ENCODE measurements around the gene SLC15A3. TPM values are rescaled to one million over a fixed set of nuclear protein-coding genes. Genes with fewer than 3 reads are reported as not detected.

Gene SLC15A3
- total and polyA plus RNA-seq, 3 donors from 2014 or later, result 8.0 to 24.4 (median 9.3) TPM

GRCh38 chr11:60984149-60984548 lies 32.2 kb upstream of the SLC15A3 start:
- 65 to 74% methylated on average over 6 of the region's 6 CpGs for WGBS, 2 donors
- Histone ChIP-seq H3K36me3 (ENCODE audit: low read depth, missing control alignments) (no peaks in the 10 kb centered on the region), H3K4me1 (no peaks in the 10 kb centered on the region), H3K27me3 (no peaks in the 10 kb centered on the region), H3K9me3 (no peaks in the 10 kb centered on the region), H3K27ac (no peak overlapping the region), H3K4me3 (no peak overlapping the region)
- TF ChIP-seq POLR2A (IDR thresholded peaks at IDR 0.05) (no peak), CTCF (IDR thresholded peaks at IDR 0.05) (no peak)
- DNase-seq, result no peak
- intact Hi-C loops (cut with DNase I; ENCODE audit: low total_unique reads), result no loop called here

GRCh38 chr11:60982184-60982583 lies 30.2 kb upstream of the SLC15A3 start:
- intact Hi-C loops (cut with DNase I; ENCODE audit: low total_unique reads), result no loop called here
- WGBS, 2 donors, result 78 to 81% methylated on average over 8 of the region's 8 CpGs
- H3K27ac ChIP-seq, result no peak overlapping the region
- no peaks in the 10 kb centered on the region for H3K27me3 ChIP-seq
- H3K4me3 ChIP-seq, result peak overlapping the region in 1 of 2 donors; percentile 25
- no peaks in the 10 kb centered on the region for H3K4me1 ChIP-seq
- TF ChIP-seq POLR2A (IDR thresholded peaks at IDR 0.05) (no peak), CTCF (IDR thresholded peaks at IDR 0.05) (no peak)
- no peaks in the 10 kb centered on the region for H3K9me3 ChIP-seq
- no peak for DNase-seq
- no peaks in the 10 kb centered on the region for H3K36me3 ChIP-seq (ENCODE audit: low read depth, missing control alignments)

GRCh38 chr11:60981515-60981914 lies 29.5 kb upstream of the SLC15A3 start:
- intact Hi-C loops (cut with DNase I; ENCODE audit: low total_unique reads), result no loop called here
- Histone ChIP-seq H3K4me1 (no peaks in the 10 kb centered on the region), H3K27ac (no peak overlapping the region), H3K9me3 (no peaks in the 10 kb centered on the region), H3K36me3 (ENCODE audit: low read depth, missing control alignments) (no peaks in the 10 kb centered on the region), H3K27me3 (no peaks in the 10 kb centered on the region), H3K4me3 (peak overlapping the region in 1 of 2 donors; percentile 25)
- no peak for TF ChIP-seq CTCF (IDR thresholded peaks at IDR 0.05)
- no peak for TF ChIP-seq POLR2A (IDR thresholded peaks at IDR 0.05)
- peak; percentile 25 for DNase-seq
- whole genome bisulfite sequencing, 2 donors, result 51 to 88% methylated on average over 7 to 12 of the region's 12 CpGs

- Histone ChIP-seq H3K36me3 (ENCODE audit: low read depth, missing control alignments) (no peaks in the 10 kb centered on the region), H3K27ac (no peak overlapping the region), H3K9me3 (no peaks in the 10 kb centered on the region), H3K4me1 (no peaks in the 10 kb centered on the region), H3K4me3 (no peak overlapping the region), H3K27me3 (no peaks in the 10 kb centered on the region)
- TF ChIP-seq CTCF (IDR thresholded peaks at IDR 0.05), result no peak
- intact Hi-C loops (cut with DNase I; ENCODE audit: low total_unique reads), result no loop called here
- 85 to 89% methylated on average over 10 of the region's 10 CpGs for WGBS, 2 donors
- peak; percentile 32 for DNase-seq
Observed at GRCh38 chr11:60978546-60979380, 26.8 kb upstream of the SLC15A3 start.

- no peak for DNase-seq
- no peaks in the 10 kb centered on the region for H3K4me1 ChIP-seq
- no peaks in the 10 kb centered on the region for H3K27me3 ChIP-seq
- no peak overlapping the region for H3K4me3 ChIP-seq
- intact Hi-C loops (cut with DNase I; ENCODE audit: low total_unique reads), result no loop called here
- no peak overlapping the region for H3K27ac ChIP-seq
- no peaks in the 10 kb centered on the region for H3K9me3 ChIP-seq
- no peaks in the 10 kb centered on the region for H3K36me3 ChIP-seq (ENCODE audit: low read depth, missing control alignments)
- TF ChIP-seq POLR2A (IDR thresholded peaks at IDR 0.05) (no peak), CTCF (IDR thresholded peaks at IDR 0.05) (no peak)
Observed at GRCh38 chr11:60977836-60978235, 25.9 kb upstream of the SLC15A3 start.
